ENCODE results near the gene SIGLECL1. TPM values are rescaled to one million over a fixed set of nuclear protein-coding genes. Genes with fewer than 3 reads are reported as not detected.

SIGLECL1 gene
- total and polyA plus RNA-seq, 4 donors = not detected

GRCh38 chr19:51251468-51251820 is 564 bp downstream of the SIGLECL1 start:
- no peak overlapping the region for H3K4me3 ChIP-seq (ENCODE audit: low read depth, low read length)
- H3K27ac ChIP-seq (ENCODE audit: low read depth, low read length) = no peak overlapping the region
- H3K27me3 ChIP-seq (ENCODE audit: control insufficient read depth, insufficient read depth, low read length) = no peaks in the 10 kb centered on the region
- no peaks in the 10 kb centered on the region for H3K4me1 ChIP-seq (ENCODE audit: control insufficient read depth, insufficient read depth, low read length)
- DNase-seq (ENCODE audit: low read depth in 4 of 6, low spot score in 6 of 6) = no peak
- no peaks in the 10 kb centered on the region for H3K9me3 ChIP-seq (ENCODE audit: control insufficient read depth, insufficient read depth, low read length)
- H3K36me3 ChIP-seq (ENCODE audit: control insufficient read depth, insufficient read depth, low read length) = no peaks in the 10 kb centered on the region
- WGBS (ENCODE audit: insufficient coverage) = 94% methylated on average over 8 of the region's 9 CpGs

GRCh38 chr19:51252306-51253079 is 1.6 kb downstream of the SIGLECL1 start:
- WGBS (ENCODE audit: insufficient coverage) = 77% methylated on average over 7 of the region's 9 CpGs
- Histone ChIP-seq H3K4me3 (ENCODE audit: low read depth, low read length) (no peak overlapping the region), H3K27ac (ENCODE audit: low read depth, low read length) (no peak overlapping the region), H3K36me3 (ENCODE audit: control insufficient read depth, insufficient read depth, low read length) (no peaks in the 10 kb centered on the region), H3K9me3 (ENCODE audit: control insufficient read depth, insufficient read depth, low read length) (no peaks in the 10 kb centered on the region), H3K27me3 (ENCODE audit: control insufficient read depth, insufficient read depth, low read length) (no peaks in the 10 kb centered on the region), H3K4me1 (ENCODE audit: control insufficient read depth, insufficient read depth, low read length) (no peaks in the 10 kb centered on the region)
- DNase-seq (ENCODE audit: low read depth in 4 of 6, low spot score in 6 of 6) = no peak

DNA sequence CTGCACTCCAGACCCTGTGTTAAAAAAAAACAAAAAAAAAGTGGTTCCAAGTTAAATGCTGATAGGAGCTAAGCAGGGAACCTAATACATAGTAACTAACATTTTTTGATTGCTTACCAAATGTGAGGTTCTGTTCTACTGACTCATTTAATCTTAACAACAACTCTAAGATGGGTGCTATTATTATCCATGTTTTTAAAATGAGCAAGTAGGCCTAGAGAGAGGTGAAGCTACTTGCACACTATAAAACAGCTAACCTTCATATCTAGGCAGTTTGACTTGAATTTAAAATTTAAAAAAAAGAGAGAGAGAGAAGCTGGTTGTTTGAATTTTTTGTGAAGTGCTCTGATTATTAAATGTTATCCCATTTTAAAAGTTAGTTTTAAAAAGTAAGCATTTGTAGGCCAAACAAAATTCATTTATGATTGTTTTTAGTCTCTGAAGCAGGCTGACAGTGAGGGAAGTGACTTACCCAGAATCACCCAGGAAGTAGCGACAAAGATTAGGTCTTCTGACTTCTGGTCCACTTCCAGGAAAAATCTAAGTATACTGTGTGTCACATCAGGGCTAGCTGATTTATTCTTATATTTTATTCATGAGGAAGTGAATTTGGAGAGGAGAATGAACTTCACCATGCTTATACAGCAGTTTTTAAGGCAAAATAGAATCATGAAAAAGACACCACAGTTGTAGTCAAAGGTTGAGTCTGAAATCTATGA is 2.4 kb downstream of the SIGLECL1 start:
- Histone ChIP-seq H3K9me3 (ENCODE audit: control insufficient read depth, insufficient read depth, low read length) (no peaks in the 10 kb centered on the region), H3K27ac (ENCODE audit: low read depth, low read length) (no peak overlapping the region), H3K4me1 (ENCODE audit: control insufficient read depth, insufficient read depth, low read length) (no peaks in the 10 kb centered on the region), H3K36me3 (ENCODE audit: control insufficient read depth, insufficient read depth, low read length) (no peaks in the 10 kb centered on the region), H3K4me3 (ENCODE audit: low read depth, low read length) (no peak overlapping the region), H3K27me3 (ENCODE audit: control insufficient read depth, insufficient read depth, low read length) (no peaks in the 10 kb centered on the region)
- DNase-seq (ENCODE audit: low read depth in 4 of 6, low spot score in 6 of 6) = no peak
- WGBS (ENCODE audit: insufficient coverage) = no CpG with 5 or more reads among the region's 1 CpG

DNA sequence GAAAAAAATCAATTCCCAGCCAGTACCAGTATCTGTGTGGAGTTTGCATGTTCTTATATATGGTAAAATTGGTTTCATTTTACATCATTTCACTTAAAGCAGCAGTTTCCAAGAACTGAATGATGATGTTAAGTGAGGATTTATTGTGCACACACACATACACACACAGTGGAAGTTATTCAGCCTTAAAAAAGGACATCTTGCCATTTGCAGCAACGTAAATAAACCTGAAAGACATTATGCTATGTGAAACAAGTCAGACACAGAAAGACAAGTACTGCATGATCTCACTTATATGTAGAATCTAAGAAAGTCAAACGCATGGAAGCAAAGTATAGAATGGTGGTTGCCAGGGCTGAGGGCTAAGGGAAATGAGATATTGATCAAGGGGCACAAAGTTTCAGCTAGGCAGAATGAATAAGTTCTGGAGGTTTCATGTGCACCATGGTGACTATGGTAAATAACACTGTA is 5.3 kb downstream of the SIGLECL1 start:
- DNase-seq (ENCODE audit: low read depth in 4 of 6, low spot score in 6 of 6) = no peak
- no peaks in the 10 kb centered on the region for H3K27me3 ChIP-seq (ENCODE audit: control insufficient read depth, insufficient read depth, low read length)
- H3K27ac ChIP-seq (ENCODE audit: low read depth, low read length) = no peak overlapping the region
- H3K9me3 ChIP-seq (ENCODE audit: control insufficient read depth, insufficient read depth, low read length) = no peaks in the 10 kb centered on the region
- no peaks in the 10 kb centered on the region for H3K36me3 ChIP-seq (ENCODE audit: control insufficient read depth, insufficient read depth, low read length)
- H3K4me3 ChIP-seq (ENCODE audit: low read depth, low read length) = no peak overlapping the region
- H3K4me1 ChIP-seq (ENCODE audit: control insufficient read depth, insufficient read depth, low read length) = no peaks in the 10 kb centered on the region
- WGBS (ENCODE audit: insufficient coverage) = 50% methylated on average over 1 of the region's 2 CpGs

DNA sequence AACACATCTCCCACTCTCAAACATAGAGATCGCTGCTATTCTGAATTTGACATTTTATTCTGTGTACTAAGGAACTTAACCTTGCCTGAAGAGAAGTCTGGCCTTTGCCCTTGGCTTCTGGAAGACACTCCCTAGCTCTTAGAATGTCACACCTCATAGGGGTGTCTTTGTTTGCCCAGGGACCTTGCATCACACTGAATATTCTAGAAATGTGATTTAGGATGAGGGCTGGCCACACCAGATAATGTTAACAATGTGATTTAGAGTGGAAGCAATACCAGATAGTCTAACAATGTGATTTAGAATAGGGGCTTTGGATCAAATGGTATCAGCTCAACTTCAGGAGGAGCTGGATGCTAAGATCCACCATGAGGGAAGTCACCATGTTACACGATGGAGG is 6.6 kb downstream of the SIGLECL1 start:
- no peak for DNase-seq (ENCODE audit: low read depth in 4 of 6, low spot score in 6 of 6)
- Histone ChIP-seq H3K27ac (ENCODE audit: low read depth, low read length) (no peak overlapping the region), H3K4me1 (ENCODE audit: control insufficient read depth, insufficient read depth, low read length) (no peaks in the 10 kb centered on the region), H3K4me3 (ENCODE audit: low read depth, low read length) (no peak overlapping the region), H3K9me3 (ENCODE audit: control insufficient read depth, insufficient read depth, low read length) (no peaks in the 10 kb centered on the region), H3K27me3 (ENCODE audit: control insufficient read depth, insufficient read depth, low read length) (no peaks in the 10 kb centered on the region), H3K36me3 (ENCODE audit: control insufficient read depth, insufficient read depth, low read length) (no peaks in the 10 kb centered on the region)
- WGBS (ENCODE audit: insufficient coverage) = 50% methylated on average over 1 of the region's 2 CpGs

- Histone ChIP-seq H3K4me3 (ENCODE audit: low read depth, low read length) (no peak overlapping the region), H3K27ac (ENCODE audit: low read depth, low read length) (no peak overlapping the region), H3K9me3 (ENCODE audit: control insufficient read depth, insufficient read depth, low read length) (no peaks in the 10 kb centered on the region), H3K4me1 (ENCODE audit: control insufficient read depth, insufficient read depth, low read length) (no peaks in the 10 kb centered on the region), H3K36me3 (ENCODE audit: control insufficient read depth, insufficient read depth, low read length) (no peaks in the 10 kb centered on the region), H3K27me3 (ENCODE audit: control insufficient read depth, insufficient read depth, low read length) (no peaks in the 10 kb centered on the region)
- peak in 1 of 6 donors; percentile 14 for DNase-seq (ENCODE audit: low read depth in 4 of 6, low spot score in 6 of 6)
- 85% methylated on average over 5 of the region's 6 CpGs for WGBS (ENCODE audit: insufficient coverage)
Observed at GRCh38 chr19:51258165-51259160, 7.6 kb downstream of the SIGLECL1 start.

DNA sequence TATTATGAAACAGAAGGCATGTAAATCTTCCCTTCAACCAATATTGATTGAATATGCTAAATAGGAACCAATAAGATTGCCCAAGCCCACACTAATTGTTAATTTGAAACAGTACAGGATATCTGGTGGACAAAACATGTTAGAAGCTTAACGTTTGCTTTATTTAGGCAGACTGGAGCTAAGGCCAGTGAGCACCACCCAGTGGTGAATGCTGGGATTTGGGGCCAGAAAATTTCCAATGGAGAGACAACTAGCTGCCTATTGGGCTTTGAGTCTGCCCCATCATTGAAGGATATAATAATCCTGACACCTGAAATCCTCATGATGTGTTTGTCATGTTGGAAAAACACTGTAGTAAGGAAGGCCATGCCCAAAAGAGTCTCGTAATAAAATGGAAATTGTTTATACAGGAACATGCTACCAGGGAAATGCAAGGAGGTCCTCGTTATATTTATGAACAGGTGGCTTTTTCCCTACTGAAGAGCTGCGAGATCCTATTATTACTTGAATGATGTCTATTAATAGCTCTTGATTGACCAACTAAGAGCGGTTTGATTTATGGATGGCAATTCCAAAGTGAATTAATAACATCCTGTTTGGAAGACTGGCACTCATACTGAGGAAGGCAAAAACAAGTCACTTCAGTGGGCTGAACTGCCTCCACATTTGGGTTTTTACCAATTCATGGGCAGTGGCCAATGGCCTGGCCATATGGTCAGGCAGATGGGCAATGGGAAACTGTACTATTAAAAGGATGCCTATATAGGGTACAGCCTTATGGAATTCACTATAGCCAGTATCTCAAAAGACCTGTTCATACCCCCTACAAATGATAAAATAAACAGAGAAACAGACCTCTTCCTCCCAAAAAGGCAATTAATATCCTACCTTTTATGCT is 8.7 kb downstream of the SIGLECL1 start:
- Histone ChIP-seq H3K36me3 (ENCODE audit: control insufficient read depth, insufficient read depth, low read length) (no peaks in the 10 kb centered on the region), H3K4me3 (ENCODE audit: low read depth, low read length) (no peak overlapping the region), H3K27me3 (ENCODE audit: control insufficient read depth, insufficient read depth, low read length) (peaks cover 2% of the 10 kb centered on the region), H3K9me3 (ENCODE audit: control insufficient read depth, insufficient read depth, low read length) (no peaks in the 10 kb centered on the region), H3K27ac (ENCODE audit: low read depth, low read length) (no peak overlapping the region), H3K4me1 (ENCODE audit: control insufficient read depth, insufficient read depth, low read length) (no peaks in the 10 kb centered on the region)
- WGBS (ENCODE audit: insufficient coverage) = 0% methylated on average over 1 of the region's 5 CpGs
- peak in 4 of 6 donors; percentile 17 to 81 (median 54) for DNase-seq (ENCODE audit: low read depth in 4 of 6, low spot score in 6 of 6)

GRCh38 chr19:51263808-51264207 is 12.9 kb downstream of the SIGLECL1 start:
- H3K9me3 ChIP-seq (ENCODE audit: control insufficient read depth, insufficient read depth, low read length) = no peaks in the 10 kb centered on the region
- H3K27ac ChIP-seq (ENCODE audit: low read depth, low read length) = no peak overlapping the region
- H3K4me3 ChIP-seq (ENCODE audit: low read depth, low read length) = no peak overlapping the region
- 95% methylated on average over 3 of the region's 4 CpGs for WGBS (ENCODE audit: insufficient coverage)
- no peak for DNase-seq (ENCODE audit: low read depth in 4 of 6, low spot score in 6 of 6)
- peaks cover 2% of the 10 kb centered on the region for H3K27me3 ChIP-seq (ENCODE audit: control insufficient read depth, insufficient read depth, low read length)
- no peaks in the 10 kb centered on the region for H3K4me1 ChIP-seq (ENCODE audit: control insufficient read depth, insufficient read depth, low read length)
- H3K36me3 ChIP-seq (ENCODE audit: control insufficient read depth, insufficient read depth, low read length) = no peaks in the 10 kb centered on the region

Measured in spinal cord (tissue), 10 donors.